Esophagus squamous epithelium (tissue), 5 donors: ENCODE results near the gene FILIP1. TPM values are rescaled to one million over a fixed set of nuclear protein-coding genes. Genes with fewer than 3 reads are reported as not detected.
A peak's percentile ranks its signal among the peaks of the same experiment; 100 is the strongest.

Experiments used
- DNase-seq: peaks from one replicate; lab custom pipeline; 2025; lab: John Stamatoyannopoulos, UW
- H3K27ac ChIP-seq, 4 donors: fragments of 200-600 bp; sonication (generic); one replicate each; pipeline ENCODE4 v1.5.1; 2016 to 2019; ENCODE audit warnings: mild to moderate bottlenecking in 1 of 4
- H3K27me3 ChIP-seq, 4 donors: fragments of 200-600 bp; sonication (generic); 1 replicate in 3 of 4; 2 replicates in 1 of 4; pipeline versions ENCODE4 v1.5.1 to v1.6.0; 2017 to 2021; ENCODE audit warnings: antibody characterized with exemption in 1 of 4
- H3K36me3 ChIP-seq, 3 donors: fragments of 200-600 bp; sonication (generic); one replicate each; pipeline ENCODE4 v1.5.1; 2016 to 2019
- H3K4me1 ChIP-seq, 3 donors: fragments of 200-600 bp; sonication (generic); one replicate each; pipeline ENCODE4 v1.5.1; 2017 to 2019
- H3K4me3 ChIP-seq, 4 donors: fragments of 200-600 bp; sonication (generic); 1 replicate in 3 of 4; 2 replicates in 1 of 4; pipeline ENCODE4 v1.5.1; 2016 to 2019; ENCODE audit warnings: mild to moderate bottlenecking in 2 of 4, moderate library complexity in 1 of 4
- H3K9me3 ChIP-seq, 3 donors: fragments of 200-600 bp; sonication (generic); one replicate each; pipeline ENCODE4 v1.5.1; 2016 to 2019
- POLR2A ChIP-seq, 4 donors: fragments of 450-650 bp; IDR thresholded peaks; one replicate each; pipeline ENCODE4 v1.6.1; 2017; ENCODE audit warnings: antibody characterized with exemption in 4 of 4, mild to moderate bottlenecking in 4 of 4, moderate library complexity in 3 of 4
- WGBS, 2 donors: methylation state at CpG; one replicate each; pipeline ENCODE4 v1.1.5; 2018; 5-methylcytosine and 5-hydroxymethylcytosine counted together
- intact Hi-C: fragments of 100-400 bp; cut with DNase I; formaldehyde crosslinking; loops from one replicate; pipeline ENCODE4 v1.15.0; 2022
- total RNA-seq, 4 donors: library from RNA; depleted of rRNA; stranded (reverse); fragments of >200 nt; gene quantifications; one replicate each; pipeline ENCODE4 v1.1.0, GENCODE V29; 2016
- TF ChIP-seq, protein P1 (sequence below), 6 experiments: fragments of 450-650 bp in 4 of 6; fragments of 200-600 bp in 2 of 6; sonication (generic) in 2 of 6; IDR thresholded peaks; one replicate each; pipeline ENCODE4 v1.5.1; 2016 to 2019; ENCODE audit warnings: antibody characterized with exemption in 6 of 6, mild to moderate bottlenecking in 4 of 6, moderate library complexity in 4 of 6
- donor health status: DM: yes; HTN: yes; CAD: no.

FILIP1 gene, protein sequence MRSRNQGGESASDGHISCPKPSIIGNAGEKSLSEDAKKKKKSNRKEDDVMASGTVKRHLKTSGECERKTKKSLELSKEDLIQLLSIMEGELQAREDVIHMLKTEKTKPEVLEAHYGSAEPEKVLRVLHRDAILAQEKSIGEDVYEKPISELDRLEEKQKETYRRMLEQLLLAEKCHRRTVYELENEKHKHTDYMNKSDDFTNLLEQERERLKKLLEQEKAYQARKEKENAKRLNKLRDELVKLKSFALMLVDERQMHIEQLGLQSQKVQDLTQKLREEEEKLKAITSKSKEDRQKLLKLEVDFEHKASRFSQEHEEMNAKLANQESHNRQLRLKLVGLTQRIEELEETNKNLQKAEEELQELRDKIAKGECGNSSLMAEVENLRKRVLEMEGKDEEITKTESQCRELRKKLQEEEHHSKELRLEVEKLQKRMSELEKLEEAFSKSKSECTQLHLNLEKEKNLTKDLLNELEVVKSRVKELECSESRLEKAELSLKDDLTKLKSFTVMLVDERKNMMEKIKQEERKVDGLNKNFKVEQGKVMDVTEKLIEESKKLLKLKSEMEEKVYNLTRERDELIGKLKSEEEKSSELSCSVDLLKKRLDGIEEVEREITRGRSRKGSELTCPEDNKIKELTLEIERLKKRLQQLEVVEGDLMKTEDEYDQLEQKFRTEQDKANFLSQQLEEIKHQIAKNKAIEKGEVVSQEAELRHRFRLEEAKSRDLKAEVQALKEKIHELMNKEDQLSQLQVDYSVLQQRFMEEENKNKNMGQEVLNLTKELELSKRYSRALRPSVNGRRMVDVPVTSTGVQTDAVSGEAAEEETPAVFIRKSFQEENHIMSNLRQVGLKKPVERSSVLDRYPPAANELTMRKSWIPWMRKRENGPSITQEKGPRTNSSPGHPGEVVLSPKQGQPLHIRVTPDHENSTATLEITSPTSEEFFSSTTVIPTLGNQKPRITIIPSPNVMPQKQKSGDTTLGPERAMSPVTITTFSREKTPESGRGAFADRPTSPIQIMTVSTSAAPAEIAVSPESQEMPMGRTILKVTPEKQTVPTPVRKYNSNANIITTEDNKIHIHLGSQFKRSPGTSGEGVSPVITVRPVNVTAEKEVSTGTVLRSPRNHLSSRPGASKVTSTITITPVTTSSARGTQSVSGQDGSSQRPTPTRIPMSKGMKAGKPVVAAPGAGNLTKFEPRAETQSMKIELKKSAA (N-terminal part only)
- 10 to 100 TPM in 1 of 4 donors, 1 to 10 TPM in 1, under 1 TPM in 2; 0.49 to 13.4 (median 2.3) TPM for total RNA-seq

DNA sequence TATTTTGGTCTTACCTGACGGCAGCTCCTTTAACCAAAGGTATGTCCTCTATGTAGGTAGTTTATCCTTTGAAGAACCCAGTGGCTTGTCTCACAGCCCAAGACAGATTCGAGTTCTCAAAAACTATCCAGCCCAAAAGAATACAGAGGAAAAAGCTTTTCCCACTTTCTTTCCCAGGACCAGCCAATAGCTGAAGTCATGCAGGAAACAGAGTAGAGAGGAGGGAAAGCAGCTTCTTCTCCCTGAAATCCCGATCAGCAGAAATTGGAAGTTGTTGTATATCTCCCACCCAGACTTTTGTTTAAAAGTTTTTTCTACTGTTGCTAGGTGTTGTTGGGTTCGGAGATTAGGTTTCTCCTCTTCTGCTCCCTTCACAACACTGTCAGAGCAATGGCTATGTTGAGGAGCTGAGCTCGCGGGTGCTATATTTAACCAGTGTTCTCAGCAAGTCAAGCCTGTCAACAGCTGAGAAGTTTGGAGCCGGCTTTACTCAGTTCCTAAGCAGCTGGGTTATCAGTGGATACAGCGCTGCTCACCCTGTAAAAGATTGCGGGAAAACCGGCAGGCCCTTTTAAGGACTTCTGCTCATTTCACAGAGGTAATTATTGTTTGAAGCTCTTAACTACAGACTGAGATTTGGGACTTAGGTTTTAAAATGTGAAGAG is at the start of gene FILIP1:
Gene FILIP1, minus strand, starts transcription at position 401 of the 665 bp plus-strand sequence. CDS start 78,828 bp downstream, outside the sequence.
- TF ChIP-seq POLR2A (IDR thresholded peaks at IDR 0.05): peak in 2 of 4 donors; percentile 38 to 48
- TF ChIP-seq, protein P1, sequence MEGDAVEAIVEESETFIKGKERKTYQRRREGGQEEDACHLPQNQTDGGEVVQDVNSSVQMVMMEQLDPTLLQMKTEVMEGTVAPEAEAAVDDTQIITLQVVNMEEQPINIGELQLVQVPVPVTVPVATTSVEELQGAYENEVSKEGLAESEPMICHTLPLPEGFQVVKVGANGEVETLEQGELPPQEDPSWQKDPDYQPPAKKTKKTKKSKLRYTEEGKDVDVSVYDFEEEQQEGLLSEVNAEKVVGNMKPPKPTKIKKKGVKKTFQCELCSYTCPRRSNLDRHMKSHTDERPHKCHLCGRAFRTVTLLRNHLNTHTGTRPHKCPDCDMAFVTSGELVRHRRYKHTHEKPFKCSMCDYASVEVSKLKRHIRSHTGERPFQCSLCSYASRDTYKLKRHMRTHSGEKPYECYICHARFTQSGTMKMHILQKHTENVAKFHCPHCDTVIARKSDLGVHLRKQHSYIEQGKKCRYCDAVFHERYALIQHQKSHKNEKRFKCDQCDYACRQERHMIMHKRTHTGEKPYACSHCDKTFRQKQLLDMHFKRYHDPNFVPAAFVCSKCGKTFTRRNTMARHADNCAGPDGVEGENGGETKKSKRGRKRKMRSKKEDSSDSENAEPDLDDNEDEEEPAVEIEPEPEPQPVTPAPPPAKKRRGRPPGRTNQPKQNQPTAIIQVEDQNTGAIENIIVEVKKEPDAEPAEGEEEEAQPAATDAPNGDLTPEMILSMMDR (IDR thresholded peaks at IDR 0.05): no peak
- no peaks in the 10 kb centered on the region for H3K27me3 ChIP-seq
- 26 to 32% methylated on average over 9 to 10 of the region's 10 CpGs for WGBS, 2 donors
- H3K4me1 ChIP-seq: peaks cover 0 to 12% (median 5%) of the 10 kb centered on the region in 3 donors
- H3K27ac ChIP-seq: peak within 1 kb of the TSS; percentile 10 to 87 (median 78)
- H3K36me3 ChIP-seq: no peaks in the 10 kb centered on the region
- intact Hi-C loops: no loop called here
- H3K4me3 ChIP-seq: peak within 1 kb of the TSS; percentile 8 to 59 (median 40)
- DNase-seq: no peak
- no peaks in the 10 kb centered on the region for H3K9me3 ChIP-seq

DNA sequence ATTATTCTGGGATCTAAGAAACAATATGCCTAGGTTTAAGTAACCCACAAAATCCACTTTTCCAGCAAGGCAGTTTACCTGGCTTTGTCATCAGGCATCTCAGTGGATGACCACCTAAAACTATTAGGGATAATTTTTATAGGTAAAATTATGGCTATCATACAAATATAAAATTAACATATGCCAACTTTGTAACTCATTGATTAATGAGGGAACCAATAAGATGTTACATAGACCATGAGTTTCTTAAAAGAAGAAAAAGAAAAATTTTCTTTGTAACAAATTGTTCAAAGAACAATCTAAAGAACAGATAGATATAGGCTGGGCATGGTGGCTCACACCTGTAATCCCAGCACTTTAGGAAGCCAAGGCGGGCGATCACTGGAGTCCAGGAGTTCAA is 49.7 kb upstream of the FILIP1 start:
- intact Hi-C loops: no loop called here
- Histone ChIP-seq H3K27me3 (no peaks in the 10 kb centered on the region), H3K36me3 (no peaks in the 10 kb centered on the region), H3K4me1 (no peaks in the 10 kb centered on the region), H3K27ac (no peak overlapping the region), H3K9me3 (no peaks in the 10 kb centered on the region), H3K4me3 (no peak overlapping the region)
- no peak for DNase-seq
- WGBS, 2 donors: 87 to 94% methylated on average over 1 of the region's 2 CpGs
- no peak for TF ChIP-seq POLR2A (IDR thresholded peaks at IDR 0.05)
- TF ChIP-seq, protein P1 (IDR thresholded peaks at IDR 0.05): no peak

DNA sequence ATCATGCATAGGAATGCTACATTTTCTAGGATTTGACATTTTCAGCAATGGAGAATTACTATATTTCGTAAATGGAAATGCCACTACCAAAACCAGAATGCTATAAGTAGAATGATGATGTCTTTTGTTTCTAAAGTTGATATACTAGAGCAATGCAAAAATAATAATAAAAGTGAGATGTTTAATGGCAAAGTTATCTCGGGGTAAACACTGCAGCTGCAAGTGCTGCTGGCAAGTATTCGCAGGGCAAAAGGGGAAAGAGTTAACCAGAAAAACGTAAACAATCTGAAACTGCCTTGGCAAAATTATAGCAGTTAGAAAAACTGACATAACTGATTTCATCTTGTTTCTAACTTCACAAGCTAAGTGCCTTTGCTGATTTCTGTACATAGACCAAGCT is 45.5 kb upstream of the FILIP1 start:
- WGBS, 2 donors: 67 to 77% methylated on average over 4 of the region's 4 CpGs
- no peaks in the 10 kb centered on the region for H3K36me3 ChIP-seq
- no peak for DNase-seq
- no peaks in the 10 kb centered on the region for H3K9me3 ChIP-seq
- no peak for TF ChIP-seq POLR2A (IDR thresholded peaks at IDR 0.05)
- TF ChIP-seq, protein P1 (IDR thresholded peaks at IDR 0.05): no peak
- no peaks in the 10 kb centered on the region for H3K4me1 ChIP-seq
- H3K4me3 ChIP-seq: no peak overlapping the region
- H3K27ac ChIP-seq: no peak overlapping the region
- intact Hi-C loops: loop anchor here (10.0 kb wide), 1 partner anchor 274 kb away; no protein-coding TSS in a partner anchor
- H3K27me3 ChIP-seq: no peaks in the 10 kb centered on the region

DNA sequence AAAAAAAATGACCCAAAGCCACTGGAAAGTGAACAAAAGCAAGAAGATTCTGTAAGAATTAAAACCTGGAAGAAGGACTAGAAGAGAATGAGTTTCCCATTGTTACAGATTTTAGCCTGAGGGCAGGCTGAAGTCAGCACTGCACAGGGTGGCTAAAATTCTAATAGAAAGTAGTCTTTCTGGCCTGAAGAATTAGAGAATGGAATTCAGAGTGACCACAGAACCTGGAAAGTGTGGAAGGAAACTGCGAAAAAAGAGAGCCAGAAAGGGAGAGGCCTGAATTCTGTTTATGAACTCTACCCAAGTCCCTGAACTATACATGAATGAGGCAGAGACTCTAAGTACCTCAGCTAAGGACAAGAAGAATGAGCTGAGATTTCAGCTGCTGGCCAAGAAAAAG is 38.9 kb upstream of the FILIP1 start:
- Histone ChIP-seq H3K27ac (no peak overlapping the region), H3K4me1 (peaks cover 0 to 9% (median 0%) of the 10 kb centered on the region in 3 donors), H3K36me3 (no peaks in the 10 kb centered on the region), H3K27me3 (no peaks in the 10 kb centered on the region), H3K9me3 (no peaks in the 10 kb centered on the region), H3K4me3 (no peak overlapping the region)
- intact Hi-C loops: loop anchor here (10.0 kb wide), 1 partner anchor 268 kb away; no protein-coding TSS in a partner anchor
- WGBS, 2 donors: 71 to 93% methylated on average over 1 of the region's 1 CpG
- no peak for DNase-seq
- TF ChIP-seq, protein P1 (IDR thresholded peaks at IDR 0.05): no peak
- TF ChIP-seq POLR2A (IDR thresholded peaks at IDR 0.05): no peak
